GM12891 (cell line): ENCODE measurements around the gene ARHGEF4. TPM values are rescaled to one million over a fixed set of nuclear protein-coding genes. Genes with fewer than 3 reads are reported as not detected.

Source experiments
- DNase-seq: peaks from one replicate; pipeline ENCODE4 v3.0.0; 2011; ENCODE audit warnings: low spot score; ENCODE audit not compliant: insufficient read length
- FAIRE-seq: peaks from 2 replicates; lab custom pipeline; 2011; peaks lifted over from hg19 to GRCh38; lab: Jason Lieb, UNC
- PAX5 ChIP-seq: IDR thresholded peaks from 2 replicates; pipeline ENCODE4 v1.6.1; 2011; ENCODE audit warnings: low read length, moderate library complexity, mild to moderate bottlenecking; ENCODE audit not compliant: insufficient read depth, severe bottlenecking
- POLR2A ChIP-seq: IDR thresholded peaks from 2 replicates; pipeline ENCODE4 v1.6.1; 2011; ENCODE audit warnings: low read depth, low read length, control low read depth
- POLR2AphosphoS5 ChIP-seq: IDR thresholded peaks from 2 replicates; pipeline ENCODE4 v1.6.1; 2011; ENCODE audit warnings: low read depth, low read length, control low read depth
- POU2F2 ChIP-seq: IDR thresholded peaks from 2 replicates; pipeline ENCODE4 v1.6.1; 2011; ENCODE audit warnings: low read depth, mild to moderate bottlenecking, control low read depth, low read length, moderate library complexity
- SPI1 ChIP-seq: IDR thresholded peaks from 2 replicates; pipeline ENCODE4 v1.6.1; 2011; ENCODE audit warnings: low read depth, low read length, control low read depth
- TAF1 ChIP-seq: IDR thresholded peaks from 2 replicates; pipeline ENCODE4 v1.6.1; 2011; ENCODE audit warnings: low read depth, low read length, control low read depth
- polyA plus RNA-seq: library from polyadenylated mRNA; unstranded; fragments of >200 nt; gene quantifications from one replicate; pipeline ENCODE4 v1.2.1, GENCODE V29; 2012; ENCODE audit warnings: low read depth, missing spikeins, inconsistent platforms; ENCODE audit not compliant: missing spikeins

Gene ARHGEF4, protein sequence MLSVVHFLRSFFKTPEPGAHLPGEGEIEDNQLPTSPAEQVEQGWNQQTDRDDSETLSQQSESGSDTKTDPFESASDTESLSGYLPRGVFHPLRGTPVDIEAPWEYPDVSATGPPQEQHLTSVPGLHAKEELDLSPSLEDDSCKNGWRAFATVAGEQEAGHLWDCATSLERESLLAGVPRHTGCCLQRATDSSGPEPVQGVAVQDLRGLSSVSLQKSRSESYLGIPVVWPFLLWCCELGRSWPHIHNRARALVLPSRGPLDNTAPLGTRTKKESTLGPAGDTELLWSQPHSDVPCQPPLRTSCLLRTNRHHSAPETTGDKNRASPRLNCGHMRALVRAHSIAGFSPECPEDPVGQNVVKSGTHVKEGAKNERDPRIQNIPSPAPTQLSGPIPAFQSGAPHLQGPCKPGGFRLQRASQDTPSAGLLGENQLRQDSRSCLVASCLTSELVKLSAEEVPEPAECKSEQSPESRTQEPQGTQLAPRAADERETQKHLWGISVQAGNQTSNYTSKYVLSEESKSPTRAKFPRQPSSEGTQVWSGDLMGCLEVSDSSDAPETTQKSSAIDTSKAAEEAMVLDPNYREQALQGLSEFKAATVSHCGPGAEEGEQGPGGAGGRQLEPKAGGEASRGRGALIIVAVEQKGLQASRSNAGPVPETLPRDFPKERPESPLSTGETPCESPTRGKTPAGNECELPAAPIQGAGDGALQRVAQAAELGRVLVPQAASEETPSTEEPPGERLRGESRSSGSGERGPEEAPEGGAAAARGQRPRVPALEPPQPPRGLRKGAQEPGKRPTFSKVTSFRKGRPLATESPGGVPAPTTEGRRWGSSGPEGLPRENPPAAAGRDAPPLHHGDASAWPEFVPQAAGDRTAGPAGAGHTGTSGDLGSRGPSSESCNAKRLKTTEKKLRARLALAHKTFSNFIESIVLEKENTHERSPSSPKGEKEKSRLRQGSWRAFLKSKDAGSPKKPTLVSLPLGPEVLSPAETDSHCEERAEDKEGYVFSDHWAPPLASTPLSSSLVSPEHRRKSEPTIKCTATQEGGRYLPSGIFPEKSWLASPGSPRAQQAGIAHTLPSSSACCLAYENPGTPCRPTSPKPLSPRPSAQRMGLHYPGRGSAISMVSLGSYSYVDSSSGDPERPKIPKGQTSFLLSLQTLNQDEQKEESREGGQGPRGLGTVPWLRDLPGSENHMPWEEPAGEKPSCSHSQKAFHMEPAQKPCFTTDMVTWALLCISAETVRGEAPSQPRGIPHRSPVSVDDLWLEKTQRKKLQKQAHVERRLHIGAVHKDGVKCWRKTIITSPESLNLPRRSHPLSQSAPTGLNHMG (N-terminal part only)
- polyA plus RNA-seq: 0.26 TPM

DNA sequence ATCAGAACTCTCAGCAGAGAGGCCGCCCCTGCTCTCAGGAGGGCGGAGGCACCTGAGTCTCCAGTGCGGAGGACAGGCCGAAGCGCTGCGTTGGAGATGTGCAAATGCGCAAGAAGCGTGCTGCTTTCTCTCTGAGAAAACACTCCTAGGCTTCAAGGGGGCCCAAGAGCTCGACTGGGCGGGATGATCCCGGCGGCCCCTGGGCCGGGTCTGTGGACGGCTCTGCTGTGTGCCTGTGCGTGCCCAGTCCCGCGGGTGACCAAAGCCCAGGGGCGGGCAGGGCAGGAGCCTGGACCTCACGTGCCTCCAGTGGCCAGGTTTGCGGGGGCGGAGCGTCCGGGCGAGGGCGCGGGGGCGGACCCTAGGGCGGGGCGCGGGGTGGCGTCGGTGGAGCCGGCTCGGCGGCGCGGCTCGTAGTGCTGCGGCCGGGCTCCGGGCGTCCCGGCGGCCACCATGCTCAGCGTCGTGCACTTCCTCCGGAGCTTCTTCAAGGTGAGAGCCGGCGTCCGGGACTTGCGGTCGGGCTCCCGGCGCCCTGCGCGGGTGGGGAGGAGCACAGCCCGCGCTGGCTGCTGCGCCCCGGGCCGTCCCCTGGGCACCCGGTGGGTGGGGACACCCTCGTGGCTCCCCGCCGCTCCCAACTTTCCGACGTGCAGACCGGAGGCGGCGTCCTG lies at the start of gene ARHGEF4:
Gene ARHGEF4 (plus strand): TSS at position 414 of the 674 bp plus-strand sequence. CDS start 40 bp downstream, at position 454.
- FAIRE-seq (no peak), DNase-seq (peak; percentile 61)

DNA sequence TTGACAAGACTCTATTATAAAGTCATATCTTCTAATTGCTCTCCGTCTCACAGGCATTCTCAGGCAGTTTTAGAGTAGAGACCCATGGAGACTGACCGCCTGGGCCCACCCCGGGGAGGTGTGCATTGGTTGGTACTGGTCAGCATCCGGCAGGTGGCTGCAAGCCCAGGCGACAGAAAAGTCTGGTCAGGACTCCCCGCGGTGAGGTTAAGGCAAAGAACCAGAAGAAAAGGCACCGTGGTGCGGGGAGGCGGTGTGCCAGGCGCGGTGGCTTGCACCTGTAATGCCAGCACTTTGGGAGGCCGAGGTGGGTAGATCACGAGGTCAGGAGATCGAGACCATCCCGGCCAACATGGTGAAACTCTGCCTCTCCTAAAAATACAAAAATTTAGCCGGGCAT lies 48.9 kb upstream of the ARHGEF4 start:
- DNase-seq (no peak), FAIRE-seq (no peak)
- no peak for TF ChIP-seq POU2F2
- TF ChIP-seq TAF1: no peak
- TF ChIP-seq POLR2AphosphoS5: no peak
- TF ChIP-seq POLR2A: no peak
- no peak for TF ChIP-seq SPI1
- no peak for TF ChIP-seq PAX5

More for the DNA sequence above, at the start of gene ARHGEF4:
- no peak for TF ChIP-seq POLR2A
- TF ChIP-seq SPI1: no peak
- TF ChIP-seq TAF1: no peak
- no peak for TF ChIP-seq POLR2AphosphoS5
- TF ChIP-seq PAX5: no peak
- TF ChIP-seq POU2F2: no peak

DNA sequence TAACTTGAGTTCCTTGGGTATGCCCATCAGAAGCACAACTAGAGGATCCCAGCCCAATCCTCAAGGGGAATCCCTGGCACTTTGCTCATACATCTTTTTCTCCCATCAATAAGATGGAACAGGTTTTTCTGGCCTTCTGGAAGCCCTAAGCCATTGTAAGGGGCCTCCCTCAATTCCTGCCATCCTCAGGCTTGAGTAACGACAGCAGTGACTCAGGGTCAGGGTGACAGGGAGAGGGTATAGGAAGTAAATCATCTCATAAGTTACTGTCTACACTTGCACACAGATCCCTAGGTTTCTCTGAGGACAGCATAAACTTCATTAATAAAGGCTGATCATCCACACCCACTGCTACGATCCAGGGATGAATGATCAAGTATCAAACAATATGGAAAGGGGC lies 46.4 kb upstream of the ARHGEF4 start:
- TF ChIP-seq SPI1: no peak
- no peak for TF ChIP-seq POU2F2
- no peak for TF ChIP-seq POLR2AphosphoS5
- FAIRE-seq: no peak
- no peak for DNase-seq

DNA sequence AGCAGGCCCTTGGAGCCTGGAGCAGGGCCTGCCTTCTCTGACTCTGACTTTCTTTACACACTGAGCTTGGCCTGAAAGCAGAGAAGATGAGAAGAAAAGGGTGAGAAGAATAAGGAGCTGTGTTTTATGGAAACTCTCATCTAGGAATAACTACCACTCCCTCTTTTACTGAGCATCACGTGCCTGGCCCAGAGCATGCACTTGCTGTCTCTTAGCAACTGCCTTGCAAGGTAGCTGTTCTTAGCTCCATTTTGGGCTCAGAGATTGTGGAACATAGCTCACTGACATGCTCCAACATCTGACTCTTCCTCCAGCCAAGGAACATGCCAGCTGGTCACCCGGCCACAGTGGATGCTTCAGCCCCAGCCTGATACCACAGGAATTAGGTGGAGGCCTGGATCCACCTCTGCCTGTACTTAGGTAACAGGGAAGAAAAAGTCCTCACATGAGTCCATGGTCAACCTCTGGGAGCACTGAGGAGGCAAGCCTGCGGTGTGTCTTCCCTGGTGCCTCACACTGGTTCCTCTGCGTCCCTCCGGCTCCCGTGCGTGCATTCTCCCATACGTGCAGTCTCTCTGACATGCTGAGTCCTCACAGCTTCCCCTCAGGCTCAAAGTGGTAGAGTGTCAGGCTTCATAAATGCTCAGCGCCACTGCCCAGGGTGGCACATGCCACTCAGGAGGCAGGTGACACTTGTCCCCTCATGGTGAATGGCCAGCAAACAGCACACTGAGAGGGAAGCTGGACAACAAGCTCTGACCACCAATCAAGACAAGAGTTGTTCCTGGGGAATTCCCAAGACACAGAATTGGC lies 45.7 kb upstream of the ARHGEF4 start:
- no peak for TF ChIP-seq TAF1
- TF ChIP-seq POLR2A: no peak
- no peak for TF ChIP-seq POLR2AphosphoS5
- no peak for TF ChIP-seq PAX5
- no peak for TF ChIP-seq SPI1
- no peak for TF ChIP-seq POU2F2
- FAIRE-seq (no peak), DNase-seq (no peak)

DNA sequence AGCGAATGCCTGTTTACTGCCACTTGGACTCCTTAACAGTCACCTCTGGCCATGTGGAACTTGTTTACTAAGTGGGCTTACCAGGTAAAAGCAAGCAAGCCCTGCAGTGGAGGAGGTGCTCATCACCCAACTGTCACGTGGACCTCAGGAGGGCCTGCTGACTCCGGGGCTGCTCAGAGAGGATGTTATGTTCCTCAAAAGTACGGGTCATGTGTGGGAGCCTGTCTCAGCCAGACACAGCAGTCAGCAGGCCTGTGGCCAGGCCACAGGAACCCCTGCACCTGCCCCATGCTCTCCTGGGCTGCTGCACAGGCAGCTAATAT lies 45.1 kb upstream of the ARHGEF4 start:
- FAIRE-seq: no peak
- no peak for TF ChIP-seq SPI1
- TF ChIP-seq POU2F2: no peak
- TF ChIP-seq POLR2A: no peak
- no peak for TF ChIP-seq POLR2AphosphoS5
- TF ChIP-seq TAF1: no peak
- TF ChIP-seq PAX5: no peak
- no peak for DNase-seq

DNA sequence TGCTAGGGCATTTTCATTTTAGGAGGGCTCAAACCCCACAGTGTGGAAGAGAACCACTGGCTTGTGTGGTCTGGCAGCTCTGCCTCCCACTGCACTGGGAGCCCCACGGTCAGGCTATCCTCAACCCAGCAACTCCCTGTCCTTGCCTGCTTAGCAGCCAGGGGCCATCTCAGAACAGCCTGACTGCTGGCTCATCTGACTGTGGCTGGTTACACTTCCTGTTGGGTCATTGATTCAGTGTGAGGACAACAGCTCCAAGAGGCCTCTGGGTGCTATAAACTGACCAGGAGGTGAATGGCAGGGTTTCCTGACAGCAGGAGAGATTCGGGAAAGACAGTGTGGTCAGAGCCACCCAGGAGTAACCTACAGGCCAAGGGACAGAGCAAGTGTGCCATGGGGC lies 41.3 kb upstream of the ARHGEF4 start:
- FAIRE-seq (no peak), DNase-seq (no peak)
- TF ChIP-seq SPI1: no peak
- TF ChIP-seq POLR2A: no peak

DNA sequence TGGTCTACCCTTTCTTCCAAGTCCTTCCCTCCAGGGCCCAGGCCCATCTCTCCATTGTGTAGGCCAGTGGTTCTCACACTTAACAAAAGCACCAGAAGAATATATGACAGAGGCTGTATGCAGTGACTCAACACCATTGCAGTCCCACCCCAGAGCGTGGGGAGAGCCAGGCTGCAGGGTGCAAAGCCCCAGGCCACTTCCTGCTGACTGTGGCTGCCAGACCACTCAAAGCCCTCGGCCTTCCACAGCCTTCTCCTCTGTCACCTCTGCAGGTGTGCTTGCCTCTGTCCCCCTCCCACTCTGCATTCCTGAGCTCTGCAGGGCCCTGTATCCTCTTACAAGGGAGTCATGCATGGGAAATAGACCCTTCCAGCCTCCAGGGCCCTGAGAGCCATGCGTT lies 40.4 kb upstream of the ARHGEF4 start:
- TF ChIP-seq POU2F2: no peak
- TF ChIP-seq POLR2AphosphoS5: no peak
- TF ChIP-seq PAX5: no peak
- no peak for TF ChIP-seq SPI1
- FAIRE-seq (no peak), DNase-seq (no peak)
